Prostate gland (tissue), 2 donors: ENCODE measurements around the gene MLPH.

Experiments used
- CTCF ChIP-seq, 4 experiments: fragments of 200-600 bp in 2 of 4; fragments of 450-650 bp in 2 of 4; sonication (generic) in 2 of 4; IDR thresholded peaks; 1 replicate in 3 of 4; 2 replicates in 1 of 4; pipeline ENCODE4 v1.5.1; 2016 to 2019; ENCODE audit warnings: antibody characterized with exemption in 4 of 4, mild to moderate bottlenecking in 2 of 4, moderate library complexity in 2 of 4
- POLR2AphosphoS5 ChIP-seq: sonication (generic); formaldehyde crosslinking; IDR thresholded peaks from one replicate; pipeline ENCODE4 v1.6.1; 2017; ENCODE audit warnings: antibody characterized with exemption

- TF ChIP-seq CTCF (IDR thresholded peaks at IDR 0.05) (no peak), POLR2AphosphoS5 (no peak)
Measured at GRCh38 chr2:237576974-237577373, 89.9 kb downstream of the MLPH start.
